NCI-H1930 (cell line): ENCODE results near the gene DNAJC9.
"Not testable (repeated sequence)": the region's sequence is repeated elsewhere in the genome, so short reads cannot be mapped to it uniquely, and the experiment has no call there.

Experiments
- DNase-seq, 2 experiments: peaks; one replicate each; lab custom pipeline; 2025; lab: John Stamatoyannopoulos, UW

DNAJC9 gene, protein sequence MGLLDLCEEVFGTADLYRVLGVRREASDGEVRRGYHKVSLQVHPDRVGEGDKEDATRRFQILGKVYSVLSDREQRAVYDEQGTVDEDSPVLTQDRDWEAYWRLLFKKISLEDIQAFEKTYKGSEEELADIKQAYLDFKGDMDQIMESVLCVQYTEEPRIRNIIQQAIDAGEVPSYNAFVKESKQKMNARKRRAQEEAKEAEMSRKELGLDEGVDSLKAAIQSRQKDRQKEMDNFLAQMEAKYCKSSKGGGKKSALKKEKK

DNA sequence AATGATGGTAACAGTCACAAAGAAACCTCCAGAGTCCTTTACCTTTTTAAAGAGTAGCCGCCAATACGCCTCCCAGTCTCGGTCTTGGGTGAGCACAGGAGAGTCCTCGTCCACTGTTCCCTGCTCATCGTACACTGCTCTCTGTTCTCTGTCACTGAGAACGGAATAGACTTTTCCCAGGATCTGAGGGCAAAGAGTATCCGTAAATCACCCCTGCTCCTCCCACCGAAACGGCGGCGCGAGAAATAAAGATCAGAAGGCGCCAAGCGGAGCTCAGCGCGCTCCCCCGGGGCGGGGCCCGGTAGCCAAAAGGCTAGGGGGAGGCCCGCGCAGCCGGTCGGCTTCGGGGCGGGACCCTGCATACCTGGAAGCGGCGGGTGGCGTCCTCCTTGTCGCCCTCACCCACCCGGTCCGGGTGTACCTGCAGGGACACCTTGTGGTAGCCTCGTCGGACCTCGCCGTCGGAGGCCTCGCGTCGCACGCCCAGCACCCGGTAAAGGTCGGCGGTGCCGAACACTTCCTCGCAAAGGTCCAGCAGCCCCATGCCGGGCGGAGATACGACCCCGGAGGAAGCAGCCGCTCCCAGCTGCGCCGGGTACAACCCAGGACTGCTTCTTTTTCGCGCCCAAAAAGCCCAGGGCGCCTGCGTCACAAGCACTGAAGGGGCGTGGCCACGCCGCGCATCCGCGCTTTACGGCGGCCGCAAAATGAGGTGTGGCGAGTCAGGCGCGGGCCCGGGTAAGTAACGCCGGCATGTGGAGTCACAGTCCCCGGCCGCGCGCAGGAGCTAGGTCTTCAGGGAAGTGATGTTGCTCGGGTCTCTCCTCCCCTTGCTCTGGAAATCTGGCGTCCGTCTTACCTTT is at the start of gene DNAJC9:
DNAJC9 (minus strand) TSS at position 610 of the 863 bp plus-strand sequence; CDS start at position 544, 66 bp downstream.
- peak; percentile 85 to 91 for DNase-seq

DNA sequence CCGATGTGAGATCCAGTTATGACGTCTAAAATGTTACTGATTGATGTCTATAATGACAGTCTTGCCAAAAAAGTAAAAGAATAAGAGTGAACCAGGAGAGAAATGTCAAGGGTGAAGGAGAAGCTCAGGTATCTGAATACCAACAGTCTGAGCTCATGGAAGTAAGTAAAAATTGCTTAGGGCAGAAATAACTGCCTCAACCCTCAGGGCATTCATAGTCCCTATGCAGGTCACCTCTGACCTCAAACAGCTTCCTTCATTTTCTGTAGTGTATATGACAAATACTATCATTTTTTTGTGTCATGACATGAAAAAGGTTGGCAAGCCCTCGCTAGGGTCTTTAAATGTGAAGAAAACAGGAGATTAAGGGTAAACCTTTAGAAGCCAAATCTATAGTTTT is 46.4 kb upstream of the DNAJC9 start:
- DNase-seq = no peak

DNA sequence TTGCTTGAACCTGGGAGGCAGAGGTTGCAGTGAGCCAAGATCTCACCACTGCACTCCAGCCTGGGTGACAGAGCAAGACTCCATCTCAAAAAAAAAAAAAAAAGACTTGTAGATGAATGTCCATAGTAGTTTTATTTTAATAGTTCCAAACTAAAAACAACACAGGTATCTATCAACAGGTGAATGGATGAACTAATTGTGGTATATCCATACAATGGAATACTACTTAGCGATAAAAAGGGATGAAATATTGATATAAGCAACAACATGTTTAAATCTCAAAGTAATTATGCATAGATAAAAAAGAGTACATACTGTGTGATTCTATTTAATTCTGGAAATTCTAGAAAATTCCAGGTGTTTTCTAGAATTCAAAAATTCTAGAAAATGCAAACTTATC is 42.9 kb upstream of the DNAJC9 start:
- DNase-seq = no peak

DNA sequence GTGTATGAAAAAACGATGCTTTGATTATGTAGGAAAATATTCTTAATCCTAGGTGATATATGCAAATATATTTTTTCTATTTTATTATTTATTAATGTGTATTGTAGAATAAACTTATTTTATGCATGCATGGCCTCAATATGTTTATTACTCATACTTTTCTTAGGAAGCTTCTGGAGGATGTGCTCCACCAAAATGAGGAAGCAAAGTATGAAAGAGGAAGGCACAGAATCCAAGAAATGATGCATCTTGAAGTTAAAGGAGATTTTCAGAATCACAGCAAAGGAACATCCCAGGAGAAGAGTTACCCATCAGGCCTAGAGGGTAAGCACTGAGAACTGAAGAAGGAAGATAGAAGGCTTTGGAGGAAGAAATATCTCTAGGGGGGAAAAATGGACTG is 40.4 kb upstream of the DNAJC9 start:
- no peak for DNase-seq

DNA sequence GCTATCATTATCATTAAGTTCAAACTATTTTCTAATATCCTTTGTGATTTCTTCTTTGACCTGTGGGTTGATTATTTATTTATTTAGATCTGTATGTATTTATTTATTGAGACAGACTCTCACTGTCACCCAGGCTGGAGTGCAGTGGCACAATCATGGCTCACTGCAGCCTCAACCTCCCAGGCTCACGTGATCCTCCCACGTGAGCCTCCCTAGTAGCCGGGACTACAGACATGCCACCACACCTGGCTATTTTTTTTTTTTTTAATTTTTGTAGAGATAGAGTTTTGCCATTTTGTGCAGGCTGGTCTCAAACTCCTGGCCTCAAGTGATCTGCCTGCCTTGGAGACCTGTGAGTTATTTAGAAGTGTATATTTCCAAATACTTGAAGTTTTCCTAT is 34.0 kb upstream of the DNAJC9 start:
- DNase-seq = no peak

DNA sequence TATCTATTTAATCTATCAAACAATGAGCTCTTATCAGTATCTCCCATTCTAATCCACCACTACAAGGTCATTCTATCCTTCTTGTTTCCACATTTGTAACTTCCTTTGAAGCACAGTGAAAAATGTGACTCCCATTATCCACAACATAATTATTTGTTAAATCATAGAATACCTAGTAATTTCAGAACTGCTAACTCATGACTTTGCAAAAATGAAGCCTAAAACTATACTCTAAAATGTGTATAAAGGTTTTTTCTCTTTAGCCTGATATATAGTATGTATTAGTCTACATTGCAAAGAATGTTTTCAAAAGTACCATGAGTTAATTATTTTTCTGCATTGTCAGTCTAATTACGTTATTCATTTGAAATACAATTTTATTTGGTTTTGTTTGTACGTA is 17.4 kb upstream of the DNAJC9 start:
- no peak for DNase-seq

DNA sequence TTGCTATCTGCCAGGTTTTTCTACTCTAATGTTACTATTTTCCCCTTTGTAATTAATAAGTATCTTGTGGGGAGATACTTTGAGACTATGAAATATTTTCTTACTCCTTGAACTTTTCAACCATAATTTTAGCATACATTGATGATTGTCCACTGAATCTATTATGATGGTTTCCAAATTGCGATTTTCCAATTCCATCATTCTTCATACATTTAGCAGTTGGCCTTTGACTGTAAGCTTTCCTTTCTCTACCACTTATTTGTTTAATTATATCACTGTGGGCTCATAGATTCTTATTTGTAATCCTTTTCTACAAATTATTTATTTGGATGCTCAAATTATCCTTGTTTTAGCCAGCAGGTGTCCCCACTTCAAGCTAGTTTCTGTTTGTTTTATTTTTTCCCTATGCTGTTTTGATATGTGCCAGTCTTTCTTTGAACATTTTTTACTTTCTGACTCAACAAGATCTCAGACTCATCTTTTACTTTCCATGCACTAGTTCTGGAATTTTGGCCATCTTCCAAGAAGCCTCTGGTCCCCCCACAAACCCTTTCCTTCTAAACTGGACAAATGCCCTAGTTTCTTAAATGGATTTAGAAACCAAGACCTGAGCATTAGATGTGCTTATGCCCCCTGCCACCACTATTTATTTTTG is 16.8 kb upstream of the DNAJC9 start:
- no peak for DNase-seq

DNA sequence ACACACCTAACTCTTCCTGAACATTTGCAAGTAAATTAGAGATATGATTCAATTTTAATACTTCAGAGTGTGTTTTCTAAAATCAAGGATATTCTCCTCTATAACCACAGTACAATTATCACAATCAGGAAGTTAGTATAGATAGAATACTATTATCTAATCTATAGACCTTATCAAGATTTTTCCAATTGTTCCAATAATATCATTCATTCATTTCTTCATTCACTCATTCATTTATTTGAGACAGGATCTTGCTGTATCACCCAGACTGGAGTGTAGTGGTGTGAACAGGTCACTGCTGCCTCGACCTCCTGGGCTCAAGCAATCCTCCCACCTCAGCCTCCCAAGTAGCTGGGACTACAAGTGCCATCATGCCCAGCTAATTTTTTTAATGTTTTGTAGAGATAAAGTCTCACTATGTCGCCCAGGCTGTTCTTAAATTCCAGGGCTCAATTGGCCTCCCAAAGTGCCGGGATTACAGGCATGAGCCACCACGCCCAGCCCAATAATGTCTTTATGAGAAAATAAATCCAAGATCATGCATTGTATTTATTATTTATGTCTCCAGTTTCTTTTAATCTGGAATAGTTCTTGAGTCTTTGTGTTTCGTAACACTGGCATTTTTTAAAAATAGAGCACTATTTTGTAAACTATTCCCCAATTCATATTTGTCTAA is 16.0 kb upstream of the DNAJC9 start:
- no peak for DNase-seq

DNA sequence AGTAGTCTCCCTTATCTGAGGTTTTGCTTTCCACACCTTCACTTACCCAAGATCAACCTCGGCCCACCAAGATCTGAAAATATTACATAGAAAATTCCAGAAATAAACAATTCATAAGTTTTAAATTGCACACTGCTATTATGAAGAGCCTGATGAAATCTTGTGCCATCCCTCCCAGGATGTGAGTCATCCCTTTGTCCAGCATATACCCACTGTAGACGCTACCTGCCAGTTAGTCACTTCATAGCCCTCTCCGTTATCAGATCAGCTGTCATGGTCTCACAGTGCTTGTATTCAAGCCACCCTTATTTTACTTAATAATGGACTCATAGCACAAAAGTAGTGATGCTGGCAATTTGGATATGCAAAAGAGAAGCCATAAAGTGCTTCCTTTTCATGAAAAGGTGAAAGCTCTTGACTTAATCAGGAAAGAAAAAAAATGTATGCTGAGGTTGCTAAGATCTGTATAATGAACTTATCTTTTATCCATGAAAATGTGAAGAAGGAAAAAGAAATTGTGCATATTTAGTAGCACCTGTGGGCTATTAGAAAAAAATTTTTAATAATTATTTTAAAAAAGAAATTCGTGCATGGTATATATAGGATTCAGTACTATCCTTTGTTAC is 15.2 kb upstream of the DNAJC9 start:
- DNase-seq = no peak

DNA sequence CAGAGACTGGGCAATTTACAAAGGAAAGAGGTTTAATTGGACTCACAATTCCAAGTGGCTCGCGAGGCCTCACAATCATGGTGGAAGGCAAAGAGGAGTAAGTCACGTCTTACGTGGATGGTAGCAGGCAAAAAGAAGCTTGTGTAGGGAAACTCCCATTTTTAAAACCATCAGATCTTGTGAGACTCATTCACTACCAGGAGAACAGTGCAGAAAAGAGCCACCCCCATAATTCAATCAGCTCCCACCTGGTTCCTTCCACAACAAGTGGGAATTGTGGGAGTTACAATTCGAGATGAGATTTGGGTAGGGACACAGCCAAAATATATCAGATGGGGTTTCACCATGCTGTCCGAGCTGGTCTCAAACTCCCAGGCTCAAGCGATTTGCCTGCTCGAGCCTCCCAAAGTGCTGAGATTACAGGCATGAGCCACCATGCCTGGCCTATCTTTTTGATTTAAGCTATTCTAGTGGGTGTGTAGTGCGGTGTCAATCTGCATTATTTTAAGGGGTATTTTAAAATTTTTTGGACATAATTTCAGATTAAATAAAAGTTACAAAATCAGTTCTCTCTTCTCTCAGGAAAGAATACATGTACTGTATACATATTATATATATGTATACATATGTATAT is 14.4 kb upstream of the DNAJC9 start:
- no peak for DNase-seq

DNA sequence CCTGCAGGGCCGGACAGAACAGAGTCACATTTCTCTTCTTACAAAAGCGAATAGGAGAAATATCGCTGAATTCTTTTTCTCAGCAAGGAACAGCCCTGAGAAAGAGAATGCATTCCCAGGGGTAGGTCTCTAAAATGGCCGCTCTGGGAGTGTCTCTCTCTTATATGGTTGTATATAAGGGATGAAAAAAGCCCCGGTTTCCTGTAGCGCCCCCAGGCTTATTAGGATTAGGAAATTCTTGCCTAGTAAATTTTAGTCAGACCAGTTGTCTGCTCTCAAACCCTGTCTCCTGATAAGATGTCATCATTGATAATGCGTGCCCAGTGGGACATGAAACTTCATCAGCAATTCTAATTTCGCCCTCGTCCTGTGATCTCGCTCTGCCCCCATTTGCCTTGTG is 11.6 kb upstream of the DNAJC9 start:
- not testable (repeated sequence) for DNase-seq

DNA sequence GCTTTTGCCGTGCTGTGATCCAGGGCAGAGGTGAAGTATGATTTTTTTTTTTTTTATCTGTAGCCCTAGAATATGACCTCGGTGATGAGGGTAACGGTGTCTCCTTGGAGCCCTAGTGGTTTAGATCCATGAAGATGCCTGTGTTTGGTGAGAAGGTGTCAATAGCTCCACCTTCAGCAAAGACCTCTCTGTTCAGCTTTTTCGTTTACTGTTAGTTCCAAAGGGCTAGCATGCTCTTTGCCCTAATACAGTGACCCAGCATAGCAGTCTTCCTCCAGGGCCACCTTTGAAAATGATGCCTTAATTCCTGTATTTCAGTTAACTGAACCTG is 6.1 kb upstream of the DNAJC9 start:
- DNase-seq = no peak

DNA sequence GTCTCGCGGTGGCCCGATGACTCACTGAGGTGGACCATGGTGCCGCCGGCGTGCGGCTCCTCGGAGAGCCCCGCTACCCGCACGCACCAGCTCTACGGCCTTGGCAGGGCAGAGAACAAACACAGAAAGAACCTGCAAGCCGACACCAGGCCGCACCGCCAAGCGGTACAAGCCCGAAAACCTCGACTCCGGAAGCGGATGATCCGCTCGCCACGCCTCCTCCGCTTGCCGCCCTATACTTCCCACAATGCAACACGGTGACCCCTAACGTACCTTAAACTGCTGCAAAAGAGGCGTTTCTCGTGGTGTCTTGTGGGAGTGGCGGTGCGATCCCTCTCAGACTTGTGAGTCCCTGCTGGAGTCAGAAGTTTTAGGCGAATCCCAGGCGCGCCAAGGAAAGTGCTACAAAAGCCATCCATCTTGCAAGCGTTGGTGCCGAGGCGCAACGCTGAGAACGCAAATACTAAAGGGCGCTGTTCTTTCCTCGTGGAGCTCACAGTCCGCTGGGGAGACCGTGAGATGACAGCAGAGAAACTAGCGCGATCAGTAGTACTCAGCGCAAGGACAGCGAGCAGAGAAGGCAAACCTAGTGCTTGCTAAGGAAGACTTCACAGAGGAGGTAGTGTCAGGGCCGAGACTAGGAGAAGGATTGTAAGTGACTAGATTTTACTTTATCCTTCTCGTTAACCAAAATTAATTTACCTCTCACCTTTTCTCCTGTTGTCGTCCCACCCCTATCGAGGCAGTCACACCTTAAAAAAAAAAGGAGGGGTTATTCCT is 5.6 kb upstream of the DNAJC9 start, which contains the start of gene MRPS16:
MRPS16 (minus strand) TSS at position 200 of the 780 bp plus-strand sequence; CDS start at position 38, 162 bp downstream.
- peak; percentile 85 to 91 for DNase-seq

DNA sequence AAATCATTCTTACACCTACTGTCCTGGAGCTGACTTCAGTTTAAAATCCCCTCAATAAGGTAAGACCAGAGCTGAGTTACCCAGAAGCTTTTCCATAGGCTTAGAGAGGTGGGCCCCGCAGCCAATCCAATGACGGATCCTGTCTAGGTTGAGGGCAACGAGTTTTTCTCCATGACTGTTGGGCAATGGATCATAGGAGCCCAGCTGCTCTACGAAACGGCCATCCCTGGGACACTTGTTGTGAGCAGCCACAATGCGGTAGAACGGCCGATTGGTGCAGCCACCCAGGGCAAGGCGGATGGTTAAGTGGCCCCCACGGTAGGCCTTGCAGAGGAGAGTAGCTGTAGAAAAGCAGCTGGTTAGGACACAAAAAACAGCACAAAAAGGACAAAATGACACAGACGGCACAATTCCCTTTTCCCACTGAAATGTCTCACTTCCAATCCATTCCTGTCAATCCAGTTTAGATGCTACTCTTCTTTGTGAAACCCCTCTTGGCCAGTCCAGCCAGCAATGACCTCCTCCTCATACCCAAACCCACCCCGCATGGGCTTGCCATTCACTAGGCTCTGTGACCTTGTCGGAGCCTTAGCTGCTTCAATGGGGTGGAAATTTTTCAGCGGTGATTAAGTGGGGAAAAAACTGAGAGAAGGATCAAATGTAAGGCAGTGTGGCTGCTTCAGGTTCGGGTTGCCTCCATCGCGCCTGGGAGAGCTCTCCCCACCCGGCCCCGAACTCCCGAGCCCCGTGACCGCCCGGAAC is 4.8 kb upstream of the DNAJC9 start:
- no peak for DNase-seq

DNA sequence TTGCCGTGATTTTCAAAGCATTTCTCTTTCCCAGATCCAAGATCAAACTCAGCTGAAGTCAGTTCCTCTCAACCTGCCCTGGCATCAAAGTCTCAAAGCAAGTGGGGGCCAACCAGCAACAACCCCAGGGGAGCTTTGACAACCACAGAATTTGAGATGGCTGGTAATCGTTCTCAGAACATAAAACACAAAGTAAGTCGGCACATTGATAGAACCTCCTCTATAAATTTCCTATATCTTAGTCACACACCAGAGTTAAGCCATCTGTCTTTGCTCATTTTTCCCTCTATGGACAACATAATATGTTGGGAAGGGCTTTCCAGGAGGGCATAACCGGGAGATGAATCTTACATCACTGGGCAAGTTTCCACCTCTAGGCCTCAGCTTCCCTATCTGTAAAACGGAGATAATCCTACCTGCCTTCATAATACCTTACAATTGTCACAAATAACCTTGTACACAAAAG is 1.2 kb upstream of the DNAJC9 start:
- DNase-seq = no peak

DNA sequence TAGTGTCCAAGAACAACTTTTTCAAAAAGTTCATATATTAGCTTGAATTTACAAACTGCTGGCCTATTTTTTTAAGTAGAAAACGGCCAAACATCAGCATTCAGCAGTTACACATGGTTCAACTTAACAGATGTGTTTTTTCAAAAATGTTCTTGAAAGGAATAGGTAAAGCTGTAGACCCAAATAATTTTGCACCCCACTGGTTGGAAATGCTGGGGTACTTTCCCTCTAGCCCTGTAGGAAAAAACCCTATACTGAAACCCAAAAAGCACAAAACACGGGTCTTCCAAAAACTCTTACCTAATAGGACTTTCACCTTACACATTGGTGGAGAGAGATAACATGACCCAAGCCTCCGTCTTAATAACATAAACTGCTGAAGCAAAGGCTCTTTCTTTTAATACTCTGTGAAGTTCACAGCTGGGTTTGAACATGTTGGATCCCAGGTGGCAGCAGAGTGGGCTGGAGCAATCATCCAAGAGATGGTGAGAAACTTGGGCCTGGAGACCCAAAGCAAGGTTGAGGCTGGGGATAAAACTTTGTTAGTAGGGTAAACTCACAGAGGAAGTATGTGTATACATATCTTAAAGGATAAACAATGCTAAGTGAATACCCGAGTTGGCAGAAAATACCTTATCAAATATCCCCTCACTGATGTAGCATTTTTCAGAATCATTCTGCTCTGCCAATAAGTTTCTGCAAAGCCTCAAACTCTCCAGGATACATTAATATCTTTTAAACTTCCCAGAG is 629 bp upstream of the DNAJC9 start:
- no peak for DNase-seq

DNA sequence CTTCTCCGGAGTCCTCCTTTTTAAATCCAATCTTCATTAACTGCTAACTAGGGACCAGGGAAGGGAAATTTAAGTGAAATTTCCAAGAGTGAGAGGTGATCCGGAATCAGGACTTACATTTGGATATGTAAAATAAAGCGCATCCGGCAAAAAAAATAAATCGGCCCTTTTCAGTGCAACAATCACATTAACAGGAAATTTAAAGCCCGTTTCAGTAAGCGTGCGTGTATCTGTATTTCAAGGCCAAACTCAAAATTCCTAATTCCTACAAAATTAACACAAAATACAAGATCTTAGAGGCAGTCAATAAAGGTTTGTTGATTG is 771 bp downstream of the DNAJC9 start:
- DNase-seq = no peak

DNA sequence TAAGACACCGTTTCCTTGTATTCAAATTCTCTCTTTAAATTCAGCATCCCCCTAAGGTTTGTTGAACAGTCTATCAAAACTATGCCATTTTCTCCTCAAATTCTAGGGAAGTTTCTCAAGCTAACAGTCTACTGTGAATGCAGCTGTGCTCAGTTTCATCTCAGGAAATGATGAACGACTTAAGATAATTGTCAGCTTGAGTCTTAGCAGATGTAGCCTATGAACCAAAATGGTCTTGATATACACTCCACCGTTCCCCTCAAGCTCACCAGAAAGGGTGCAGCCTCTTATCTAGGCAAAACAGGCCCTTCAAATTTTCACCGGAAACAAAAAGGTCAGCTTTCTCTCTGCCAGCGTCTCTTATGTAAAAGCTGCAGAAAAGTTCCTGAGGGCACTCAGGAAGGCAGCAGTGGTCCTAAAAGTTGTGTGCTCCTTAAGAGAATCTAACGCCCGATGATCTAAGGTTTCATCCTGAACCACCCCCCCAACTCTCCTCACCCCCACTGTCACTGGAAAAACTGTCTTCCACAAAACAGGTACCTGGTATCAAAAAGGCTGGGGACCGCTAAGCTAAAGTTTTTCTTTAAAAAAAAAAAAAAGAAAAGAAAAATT is 2.1 kb downstream of the DNAJC9 start:
- no peak for DNase-seq

DNA sequence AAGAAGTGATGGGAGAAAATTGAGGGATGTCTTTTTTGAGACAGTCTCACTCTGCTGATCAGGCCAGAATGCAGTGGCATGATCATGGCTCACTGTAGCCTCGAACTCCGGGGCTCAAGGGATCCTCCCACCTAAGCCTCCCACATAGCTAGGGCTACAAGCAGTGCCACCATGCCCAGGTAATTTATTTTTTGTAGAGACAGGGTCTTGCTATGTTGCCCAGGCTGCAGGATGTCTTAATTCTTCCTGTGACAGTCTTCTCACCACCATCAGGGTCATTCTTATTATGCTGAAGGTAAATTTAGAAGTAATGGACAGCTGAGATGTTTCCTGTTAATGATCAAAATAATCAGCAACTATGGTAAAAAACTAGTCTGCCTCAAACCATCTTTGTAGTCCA is 7.1 kb downstream of the DNAJC9 start:
- no peak for DNase-seq
